Measurements from ENCODE around the gene THRB.

The THRB gene

DNA sequence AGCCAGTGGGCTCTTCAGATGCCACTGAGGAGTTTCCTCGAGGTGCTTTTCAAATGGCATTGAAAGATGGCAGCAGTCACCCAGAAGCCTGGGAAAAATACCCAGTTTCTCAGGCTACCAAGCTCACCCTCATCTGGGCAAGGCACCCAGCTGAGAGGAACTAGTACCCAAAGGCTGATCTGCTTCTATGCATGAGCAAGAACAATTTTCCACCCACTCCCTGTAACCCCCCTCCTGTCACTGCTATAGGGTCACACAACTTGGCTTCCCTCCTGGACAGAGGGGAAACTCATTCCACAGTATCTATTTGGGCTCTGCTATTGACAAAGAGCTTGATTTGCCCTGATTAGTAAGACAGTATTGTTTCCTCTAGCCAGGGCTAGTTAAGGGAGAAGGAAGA lies 31.9 kb downstream of the THRB start:
- Histone ChIP-seq H3K36me3 (ENCODE audit: control insufficient read depth in 2 of 2, insufficient read depth in 1 of 2, low read length in 2 of 2) (no peaks in the 10 kb centered on the region), H3K4me1 (ENCODE audit: control insufficient read depth, insufficient read depth, low read length) (no peaks in the 10 kb centered on the region), H3K4me3 (ENCODE audit: low read depth, low read length) (no peak overlapping the region), H3K9me3 (ENCODE audit: control insufficient read depth, insufficient read depth, low read depth, low read length) (no peaks in the 10 kb centered on the region), H3K27ac (ENCODE audit: extremely low read depth, low read depth, low read length) (no peak overlapping the region)
- CTCF ChIA-PET: no interaction called here
- TF ChIP-seq ZNF202 (tag by site-specific recombination; IDR thresholded peaks at IDR 0.05; ENCODE audit: borderline replicate concordance) (no peak), ZNF610 (tag by site-specific recombination; IDR thresholded peaks at IDR 0.05; ENCODE audit: borderline replicate concordance) (no peak)
- POLR2A ChIA-PET: no interaction called here

DNA sequence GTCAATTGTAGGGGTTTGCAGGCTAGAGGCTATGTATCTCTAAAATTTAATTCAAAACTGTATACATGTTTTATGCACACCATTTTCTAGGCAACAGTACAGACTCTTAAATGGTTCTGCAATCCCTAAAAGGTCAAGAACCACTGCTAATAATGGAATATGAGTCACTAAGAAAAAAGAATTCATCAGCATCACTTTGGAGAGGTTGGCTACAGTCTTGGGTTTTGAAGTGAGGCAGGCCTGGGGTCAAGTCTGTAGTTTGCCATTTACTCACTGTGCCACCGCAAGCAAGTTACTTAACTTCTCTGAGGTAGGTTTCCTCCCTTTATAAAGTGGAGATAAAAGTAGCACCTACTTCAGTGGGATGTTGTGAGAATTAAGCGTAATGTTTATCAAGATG lies 33.7 kb downstream of the THRB start:
- no peak overlapping the region for H3K4me3 ChIP-seq (ENCODE audit: low read depth, low read length)
- H3K27ac ChIP-seq (ENCODE audit: extremely low read depth, low read depth, low read length): no peak overlapping the region
- no peaks in the 10 kb centered on the region for H3K36me3 ChIP-seq (ENCODE audit: control insufficient read depth in 2 of 2, insufficient read depth in 1 of 2, low read length in 2 of 2)
- TF ChIP-seq ZNF521 (tag by site-specific recombination; IDR thresholded peaks at IDR 0.05) (no peak), ZNF629 (tag by site-specific recombination; IDR thresholded peaks at IDR 0.05) (no peak)
- H3K9me3 ChIP-seq (ENCODE audit: control insufficient read depth, insufficient read depth, low read depth, low read length): no peaks in the 10 kb centered on the region
- no peaks in the 10 kb centered on the region for H3K4me1 ChIP-seq (ENCODE audit: control insufficient read depth, insufficient read depth, low read length)
- POLR2A ChIA-PET: no interaction called here
- CTCF ChIA-PET: interaction anchor here (0.8 kb wide), 1 partner anchor 199 kb away, joined by 3 read pairs; no protein-coding TSS in a partner anchor

DNA sequence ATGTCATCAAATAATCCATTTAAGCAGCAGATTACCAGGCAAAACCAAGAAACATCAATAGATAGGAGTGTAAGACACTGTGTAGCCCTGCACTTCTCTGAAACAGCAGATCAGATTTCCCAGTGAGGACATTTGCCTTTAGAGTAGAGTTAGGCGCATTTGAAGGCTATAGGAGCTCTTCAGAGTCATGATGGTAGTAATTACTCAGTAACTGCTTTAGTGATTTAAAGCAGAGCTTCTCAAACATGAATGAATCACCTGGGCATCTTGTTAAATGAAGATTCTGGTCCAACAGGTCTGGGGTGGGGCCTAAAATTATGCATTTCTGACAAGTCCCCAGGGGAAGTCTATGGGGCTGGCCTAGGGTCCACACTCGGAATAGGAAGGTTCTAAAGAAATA lies 36.9 kb downstream of the THRB start:
- ChIA-PET CTCF (interaction anchor here (1.4 kb wide), 1 partner anchor 38 kb away, joined by 3 read pairs; no protein-coding TSS in a partner anchor), POLR2A (no interaction called here)
- no peaks in the 10 kb centered on the region for H3K4me1 ChIP-seq (ENCODE audit: control insufficient read depth, insufficient read depth, low read length)
- H3K36me3 ChIP-seq (ENCODE audit: control insufficient read depth in 2 of 2, insufficient read depth in 1 of 2, low read length in 2 of 2): no peaks in the 10 kb centered on the region
- no peak overlapping the region for H3K4me3 ChIP-seq (ENCODE audit: low read depth, low read length)
- peak; percentile 89 for TF ChIP-seq GFI1B (tag by site-specific recombination; IDR thresholded peaks at IDR 0.05)
- no peak for TF ChIP-seq ZFP41 (tag by site-specific recombination; IDR thresholded peaks at IDR 0.05; ENCODE audit: borderline replicate concordance)
- no peak for TF ChIP-seq ZNF76 (tag by site-specific recombination; IDR thresholded peaks at IDR 0.05; ENCODE audit: borderline replicate concordance, low read depth)
- no peak for TF ChIP-seq HOXA7 (CRISPR knock-in tag; IDR thresholded peaks at IDR 0.05; ENCODE audit: borderline replicate concordance)
- TF ChIP-seq KLF1 (tag by site-specific recombination; IDR thresholded peaks at IDR 0.05): no peak
- no peak overlapping the region for H3K27ac ChIP-seq (ENCODE audit: extremely low read depth, low read depth, low read length)
- no peaks in the 10 kb centered on the region for H3K9me3 ChIP-seq (ENCODE audit: control insufficient read depth, insufficient read depth, low read depth, low read length)

GRCh38 chr3:24454856-24455255 lies 39.8 kb downstream of the THRB start:
- Histone ChIP-seq H3K4me3 (ENCODE audit: low read depth, low read length) (no peak overlapping the region), H3K27ac (ENCODE audit: extremely low read depth, low read depth, low read length) (no peak overlapping the region), H3K9me3 (ENCODE audit: control insufficient read depth, insufficient read depth, low read depth, low read length) (no peaks in the 10 kb centered on the region), H3K36me3 (ENCODE audit: control insufficient read depth in 2 of 2, insufficient read depth in 1 of 2, low read length in 2 of 2) (no peaks in the 10 kb centered on the region), H3K4me1 (ENCODE audit: control insufficient read depth, insufficient read depth, low read length) (no peaks in the 10 kb centered on the region)
- CTCF ChIA-PET: no interaction called here
- POLR2A ChIA-PET: no interaction called here
- TF ChIP-seq, protein P1, sequence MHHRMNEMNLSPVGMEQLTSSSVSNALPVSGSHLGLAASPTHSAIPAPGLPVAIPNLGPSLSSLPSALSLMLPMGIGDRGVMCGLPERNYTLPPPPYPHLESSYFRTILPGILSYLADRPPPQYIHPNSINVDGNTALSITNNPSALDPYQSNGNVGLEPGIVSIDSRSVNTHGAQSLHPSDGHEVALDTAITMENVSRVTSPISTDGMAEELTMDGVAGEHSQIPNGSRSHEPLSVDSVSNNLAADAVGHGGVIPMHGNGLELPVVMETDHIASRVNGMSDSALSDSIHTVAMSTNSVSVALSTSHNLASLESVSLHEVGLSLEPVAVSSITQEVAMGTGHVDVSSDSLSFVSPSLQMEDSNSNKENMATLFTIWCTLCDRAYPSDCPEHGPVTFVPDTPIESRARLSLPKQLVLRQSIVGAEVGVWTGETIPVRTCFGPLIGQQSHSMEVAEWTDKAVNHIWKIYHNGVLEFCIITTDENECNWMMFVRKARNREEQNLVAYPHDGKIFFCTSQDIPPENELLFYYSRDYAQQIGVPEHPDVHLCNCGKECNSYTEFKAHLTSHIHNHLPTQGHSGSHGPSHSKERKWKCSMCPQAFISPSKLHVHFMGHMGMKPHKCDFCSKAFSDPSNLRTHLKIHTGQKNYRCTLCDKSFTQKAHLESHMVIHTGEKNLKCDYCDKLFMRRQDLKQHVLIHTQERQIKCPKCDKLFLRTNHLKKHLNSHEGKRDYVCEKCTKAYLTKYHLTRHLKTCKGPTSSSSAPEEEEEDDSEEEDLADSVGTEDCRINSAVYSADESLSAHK (tag by site-specific recombination; IDR thresholded peaks at IDR 0.05): no peak
- TF ChIP-seq ZNF24 (tag by site-specific recombination; IDR thresholded peaks at IDR 0.05) (no peak), ZXDB (tag by site-specific recombination; IDR thresholded peaks at IDR 0.05) (no peak)

GRCh38 chr3:24454393-24454792 lies 40.3 kb downstream of the THRB start:
- Histone ChIP-seq H3K36me3 (ENCODE audit: control insufficient read depth in 2 of 2, insufficient read depth in 1 of 2, low read length in 2 of 2) (no peaks in the 10 kb centered on the region), H3K9me3 (ENCODE audit: control insufficient read depth, insufficient read depth, low read depth, low read length) (no peaks in the 10 kb centered on the region), H3K4me1 (ENCODE audit: control insufficient read depth, insufficient read depth, low read length) (no peaks in the 10 kb centered on the region), H3K4me3 (ENCODE audit: low read depth, low read length) (no peak overlapping the region), H3K27ac (ENCODE audit: extremely low read depth, low read depth, low read length) (no peak overlapping the region)
- ChIA-PET POLR2A (no interaction called here), CTCF (interaction anchor here (0.6 kb wide), 1 partner anchor 188 kb away, joined by 5 read pairs; no protein-coding TSS in a partner anchor)
- TF ChIP-seq ZFP69B (tag by site-specific recombination; IDR thresholded peaks at IDR 0.05) (no peak), SALL2 (tag by site-specific recombination; IDR thresholded peaks at IDR 0.05; ENCODE audit: borderline replicate concordance) (no peak), ZNF555 (tag by site-specific recombination; conservative IDR thresholded peaks at IDR 0.05) (no peak), BCL11A (tag by site-specific recombination; IDR thresholded peaks at IDR 0.05; ENCODE audit: low read depth) (no peak), OVOL3 (tag by site-specific recombination; IDR thresholded peaks at IDR 0.05) (no peak), ZNF621 (tag by site-specific recombination; IDR thresholded peaks at IDR 0.05) (no peak), GLIS1 (tag by site-specific recombination; IDR thresholded peaks at IDR 0.05) (no peak), ZNF221 (tag by site-specific recombination; IDR thresholded peaks at IDR 0.05; ENCODE audit: borderline replicate concordance) (no peak), ZNF132 (tag by site-specific recombination; IDR thresholded peaks at IDR 0.05; ENCODE audit: borderline replicate concordance) (no peak), ZNF544 (tag by site-specific recombination; IDR thresholded peaks at IDR 0.05) (no peak)
- TF ChIP-seq, protein P2, sequence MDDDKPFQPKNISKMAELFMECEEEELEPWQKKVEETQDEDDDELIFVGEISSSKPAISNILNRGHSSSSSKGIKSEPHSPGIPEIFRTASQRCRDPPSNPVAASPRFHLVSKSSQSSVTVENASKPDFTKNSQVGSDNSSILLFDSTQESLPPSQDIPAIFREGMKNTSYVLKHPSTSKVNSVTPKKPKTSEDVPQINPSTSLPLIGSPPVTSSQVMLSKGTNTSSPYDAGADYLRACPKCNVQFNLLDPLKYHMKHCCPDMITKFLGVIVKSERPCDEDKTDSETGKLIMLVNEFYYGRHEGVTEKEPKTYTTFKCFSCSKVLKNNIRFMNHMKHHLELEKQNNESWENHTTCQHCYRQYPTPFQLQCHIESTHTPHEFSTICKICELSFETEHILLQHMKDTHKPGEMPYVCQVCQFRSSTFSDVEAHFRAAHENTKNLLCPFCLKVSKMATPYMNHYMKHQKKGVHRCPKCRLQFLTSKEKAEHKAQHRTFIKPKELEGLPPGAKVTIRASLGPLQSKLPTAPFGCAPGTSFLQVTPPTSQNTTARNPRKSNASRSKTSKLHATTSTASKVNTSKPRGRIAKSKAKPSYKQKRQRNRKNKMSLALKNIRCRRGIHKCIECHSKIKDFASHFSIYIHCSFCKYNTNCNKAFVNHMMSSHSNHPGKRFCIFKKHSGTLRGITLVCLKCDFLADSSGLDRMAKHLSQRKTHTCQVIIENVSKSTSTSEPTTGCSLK (tag by site-specific recombination; IDR thresholded peaks at IDR 0.05): no peak
